Measurements from ENCODE around the gene FAM111A.

Gene FAM111A

GRCh38 chr11:59180168-59180776 is 37.6 kb downstream of the FAM111A start:
- no peak for DNase-seq

- no peak for DNase-seq
Observed at GRCh38 chr11:59180907-59181306, 38.3 kb downstream of the FAM111A start.

GRCh38 chr11:59181746-59182456 is 39.2 kb downstream of the FAM111A start:
- DNase-seq, result no peak

GRCh38 chr11:59182457-59183151 is 39.9 kb downstream of the FAM111A start:
- DNase-seq, result peak; percentile 40

GRCh38 chr11:59183771-59184170 is 41.1 kb downstream of the FAM111A start:
- no peak for DNase-seq

GRCh38 chr11:59184691-59185339 is 42.2 kb downstream of the FAM111A start:
- no peak for DNase-seq

GRCh38 chr11:59185386-59185945 is 42.8 kb downstream of the FAM111A start:
- no peak for DNase-seq

- DNase-seq, result peak; percentile 76
Observed at GRCh38 chr11:59186130-59186594, 43.5 kb downstream of the FAM111A start.

GRCh38 chr11:59187035-59187434 is 44.4 kb downstream of the FAM111A start:
- no peak for DNase-seq

- no peak for DNase-seq
Observed at GRCh38 chr11:59187587-59187986, 44.9 kb downstream of the FAM111A start.

GRCh38 chr11:59188954-59189353 is 46.3 kb downstream of the FAM111A start:
- DNase-seq, result no peak

- DNase-seq, result no peak
Observed at GRCh38 chr11:59189986-59190385, 47.3 kb downstream of the FAM111A start.

GRCh38 chr11:59191095-59191494 is 48.4 kb downstream of the FAM111A start:
- DNase-seq, result no peak

GRCh38 chr11:59191890-59192289 is 49.2 kb downstream of the FAM111A start:
- no peak for DNase-seq

GRCh38 chr11:59192446-59193020 is 49.9 kb downstream of the FAM111A start:
- DNase-seq, result no peak

GRCh38 chr11:59193587-59194130 is 51.0 kb downstream of the FAM111A start:
- DNase-seq, result no peak

- DNase-seq, result no peak
Observed at GRCh38 chr11:59195586-59195985, 52.9 kb downstream of the FAM111A start.

GRCh38 chr11:59196777-59197176 is 54.1 kb downstream of the FAM111A start:
- no peak for DNase-seq

- DNase-seq, result no peak
Observed at GRCh38 chr11:59197991-59198390, 55.3 kb downstream of the FAM111A start.

GRCh38 chr11:59198726-59199125 is 56.1 kb downstream of the FAM111A start:
- DNase-seq, result no peak

- DNase-seq, result no peak
Observed at GRCh38 chr11:59199546-59200422, 57.1 kb downstream of the FAM111A start.

- DNase-seq, result no peak
Observed at GRCh38 chr11:59200423-59200746, 57.7 kb downstream of the FAM111A start.

Measured in 8988T (cell line).